H9 (cell line): ENCODE data around the gene TICRR. TPM values are rescaled to one million over a fixed set of nuclear protein-coding genes. Genes with fewer than 3 reads are reported as not detected.

Experiments
- DNase-seq: peaks from one replicate; pipeline ENCODE4 v3.0.0-alpha.2; 2017
- H2AFZ ChIP-seq: one replicate; pipeline ENCODE4 v1.6.1; 2013; ENCODE audit warnings: mild to moderate bottlenecking, low read length, control low read depth, moderate library complexity
- H2AK5ac ChIP-seq: 2 replicates; pipeline ENCODE4 v1.6.1; 2013; ENCODE audit warnings: low read length, control low read depth, mixed read lengths; ENCODE audit not compliant: insufficient read length
- H2BK120ac ChIP-seq: one replicate; pipeline ENCODE4 v1.6.1; 2013; ENCODE audit warnings: low read depth, mild to moderate bottlenecking, low read length, control low read depth, inconsistent platforms; ENCODE audit not compliant: poor library complexity, severe bottlenecking
- H2BK12ac ChIP-seq: 2 replicates; pipeline ENCODE4 v1.6.1; 2013; ENCODE audit warnings: low read length, control low read depth, mixed read lengths, low read depth; ENCODE audit not compliant: insufficient read length
- H2BK15ac ChIP-seq: 2 replicates; pipeline ENCODE4 v1.6.1; 2013; ENCODE audit warnings: low read depth, low read length, control low read depth
- H2BK20ac ChIP-seq: one replicate; pipeline ENCODE4 v1.6.1; 2013; ENCODE audit warnings: low read depth, mild to moderate bottlenecking, low read length, control low read depth, inconsistent platforms; ENCODE audit not compliant: poor library complexity, severe bottlenecking
- H2BK5ac ChIP-seq: 2 replicates; pipeline ENCODE4 v1.6.1; 2013; ENCODE audit warnings: low read length, control low read depth, mixed read lengths; ENCODE audit not compliant: insufficient read length
- H3K14ac ChIP-seq: 2 replicates; pipeline ENCODE4 v1.6.1; 2013; ENCODE audit warnings: low read length, control low read depth; ENCODE audit not compliant: insufficient read depth
- H3K18ac ChIP-seq: 2 replicates; pipeline ENCODE4 v1.6.1; 2013; ENCODE audit warnings: low read depth, mild to moderate bottlenecking, mixed read lengths, low read length, control low read depth; ENCODE audit not compliant: insufficient read length
- H3K23ac ChIP-seq: 2 replicates; pipeline ENCODE4 v1.6.1; 2013; ENCODE audit warnings: low read length, control low read depth, mixed read lengths, low read depth; ENCODE audit not compliant: insufficient read length
- H3K23me2 ChIP-seq: 2 replicates; pipeline ENCODE4 v1.6.1; 2013; ENCODE audit warnings: low read depth, mild to moderate bottlenecking, mixed read lengths, low read length, control low read depth; ENCODE audit not compliant: insufficient read length, poor library complexity, severe bottlenecking
- H3K27ac ChIP-seq: 2 replicates; pipeline ENCODE4 v1.5.1; 2013; ENCODE audit warnings: low read length, control low read depth, mixed read lengths, low read depth; ENCODE audit not compliant: insufficient read length
- H3K27me3 ChIP-seq: 2 replicates; pipeline ENCODE4 v1.6.1; 2013; ENCODE audit warnings: low read length, control low read depth, inconsistent platforms; ENCODE audit not compliant: insufficient read depth
- H3K4ac ChIP-seq: 2 replicates; pipeline ENCODE4 v1.6.1; 2013; ENCODE audit warnings: low read depth, mild to moderate bottlenecking, control low read depth, inconsistent platforms, low read length, moderate library complexity
- H3K4me1 ChIP-seq: 2 replicates; pipeline ENCODE4 v1.6.1; 2013; ENCODE audit warnings: low read length, control low read depth, inconsistent platforms; ENCODE audit not compliant: insufficient read depth
- H3K4me2 ChIP-seq: 2 replicates; pipeline ENCODE4 v1.6.1; 2013; ENCODE audit warnings: low read length, control low read depth, mixed read lengths; ENCODE audit not compliant: insufficient read length, insufficient read depth
- H3K56ac ChIP-seq: 2 replicates; pipeline ENCODE4 v1.6.1; 2013; ENCODE audit warnings: low read depth, mild to moderate bottlenecking, mixed read lengths, low read length, control low read depth; ENCODE audit not compliant: insufficient read length
- H3K79me1 ChIP-seq: 2 replicates; pipeline ENCODE4 v1.6.1; 2013; ENCODE audit warnings: low read depth, mild to moderate bottlenecking, moderate library complexity, low read length, control low read depth, inconsistent platforms; ENCODE audit not compliant: insufficient read depth, poor library complexity, severe bottlenecking
- H3K79me2 ChIP-seq: 2 replicates; pipeline ENCODE4 v1.6.1; 2013; ENCODE audit warnings: low read length, control low read depth, inconsistent platforms; ENCODE audit not compliant: insufficient read depth
- H3K9ac ChIP-seq: 2 replicates; pipeline ENCODE4 v1.6.1; 2013; ENCODE audit warnings: low read length, control low read depth, mixed read lengths; ENCODE audit not compliant: insufficient read length; ENCODE audit errors: extremely low read depth
- H3K9me3 ChIP-seq: one replicate; pipeline ENCODE4 v1.6.1; 2013; ENCODE audit warnings: low read depth, low read length, inconsistent platforms; ENCODE audit not compliant: control insufficient read depth
- H3T11ph ChIP-seq: one replicate; pipeline ENCODE4 v1.6.1; 2013; ENCODE audit warnings: mild to moderate bottlenecking, low read length, control low read depth, inconsistent platforms
- H4K20me1 ChIP-seq: one replicate; pipeline ENCODE4 v1.6.1; 2013; ENCODE audit not compliant: control insufficient read depth, insufficient read length, insufficient read depth
- H4K5ac ChIP-seq: 2 replicates; pipeline ENCODE4 v1.6.1; 2013; ENCODE audit warnings: low read depth, mild to moderate bottlenecking, mixed read lengths, low read length, control low read depth; ENCODE audit not compliant: insufficient read length
- H4K8ac ChIP-seq: replicated peaks from 2 replicates; pipeline ENCODE4 v1.6.1; 2013; ENCODE audit warnings: low read length, control low read depth, mixed read lengths, low read depth; ENCODE audit not compliant: insufficient read length
- H4K91ac ChIP-seq: 2 replicates; pipeline ENCODE4 v1.6.1; 2013; ENCODE audit warnings: low read depth, mild to moderate bottlenecking, moderate library complexity, mixed read lengths, low read length, control low read depth; ENCODE audit not compliant: insufficient read length
- H3K27ac Mint-ChIP-seq, 3 experiments: 2 replicates in 2 of 3; 3 replicates in 1 of 3; pipeline ENCODE4 v1.8.0; 2020 to 2021; ENCODE audit warnings: mixed read lengths in 3 of 3, mild to moderate bottlenecking in 1 of 3, moderate library complexity in 1 of 3
- H3K27me3 Mint-ChIP-seq: 2 replicates; pipeline ENCODE4 v1.8.0; 2021; ENCODE audit warnings: low read depth, mild to moderate bottlenecking, moderate library complexity, mixed read lengths
- H3K36me3 Mint-ChIP-seq, 3 experiments: 2 replicates in 2 of 3; 3 replicates in 1 of 3; pipeline ENCODE4 v1.8.0; 2020 to 2021; ENCODE audit warnings: low read depth in 3 of 3, mixed read lengths in 3 of 3; ENCODE audit not compliant: insufficient read depth in 1 of 3
- H3K4me1 Mint-ChIP-seq, 2 experiments: 2 replicates each; pipeline ENCODE4 v1.8.0; 2020; ENCODE audit warnings: mixed read lengths in 2 of 2
- H3K4me3 Mint-ChIP-seq, 2 experiments: 2 replicates in 1 of 2; 3 replicates in 1 of 2; pipeline ENCODE4 v1.8.0; 2020 to 2021; ENCODE audit warnings: mild to moderate bottlenecking in 2 of 2, mixed read lengths in 2 of 2, moderate library complexity in 1 of 2
- H3K9me3 Mint-ChIP-seq, 2 experiments: 2 replicates in 1 of 2; 3 replicates in 1 of 2; pipeline ENCODE4 v1.8.0; 2020; ENCODE audit warnings: mild to moderate bottlenecking in 2 of 2, mixed read lengths in 2 of 2, moderate library complexity in 1 of 2
- CTCF ChIP-seq: fragments of 200-600 bp; sonication (generic); conservative IDR thresholded peaks from 3 replicates; pipeline ENCODE4 v1.8.0; 2021; ENCODE audit warnings: antibody characterized with exemption, mild to moderate bottlenecking
- WGBS: extraction: QIAGEN DNeasy Blood & Tissue Kit; methylation state at CpG from one replicate; pipeline ENCODE4 v1.1.7; 2013; ENCODE audit warnings: missing lambda C conversion rate, low lambda C conversion rate, mixed read lengths; ENCODE audit not compliant: insufficient read length; ENCODE audit errors: extremely low coverage; 5-methylcytosine and 5-hydroxymethylcytosine counted together
- total RNA-seq: library from RNA; stranded (reverse); gene quantifications from 2 replicates; pipeline ENCODE4 v1.2.1, GENCODE V29; 2021

Gene TICRR
- total RNA-seq, 1 experiment from 2014 or later = 26.0 TPM

GRCh38 chr15:89586651-89587050 lies 11.4 kb downstream of the TICRR start:
- no peak for TF ChIP-seq CTCF
- Histone ChIP-seq H3K9me3 (no peaks in the 10 kb centered on the region), H4K8ac (no peak overlapping the region), H4K91ac (no peak overlapping the region), H2AFZ (no peak overlapping the region), H3K79me2 (peaks cover 2% of the 10 kb centered on the region; the same call in 1 of the 2 replicates), H2BK12ac (no peak overlapping the region), H3K14ac (no peak overlapping the region), H3K27me3 (no peaks in the 10 kb centered on the region), H3K4me2 (no peak overlapping the region), H2BK15ac (no peak overlapping the region), H2AK5ac (no peak overlapping the region), H3T11ph (no peak overlapping the region), H3K23ac (no peak overlapping the region), H2BK5ac (no peak overlapping the region), H3K18ac (no peak overlapping the region), H2BK20ac (no peak overlapping the region), H4K5ac (no peak overlapping the region), H3K79me1 (peaks cover 7% of the 10 kb centered on the region), H3K56ac (no peak overlapping the region), H3K27ac (no peak overlapping the region), H3K9ac (no peak overlapping the region), H3K4me1 (no peaks in the 10 kb centered on the region), H4K20me1 (no peaks in the 10 kb centered on the region), H3K4ac (no peak overlapping the region), H2BK120ac (no peak overlapping the region), H3K23me2 (no peaks in the 10 kb centered on the region)
- no CpG with 5 or more reads among the region's 2 CpGs for WGBS
- no peaks in the 10 kb centered on the region for H3K27me3 Mint-ChIP-seq
- no peaks in the 10 kb centered on the region for H3K9me3 Mint-ChIP-seq
- H3K36me3 Mint-ChIP-seq = peaks cover 23 to 34% (median 34%) of the 10 kb centered on the region in 3 experiments; a peak in 6 of 7 replicates
- peaks cover 2% of the 10 kb centered on the region in 2 experiments for H3K4me1 Mint-ChIP-seq
- no peak overlapping the region for H3K4me3 Mint-ChIP-seq
- no peak for DNase-seq
- no peak overlapping the region for H3K27ac Mint-ChIP-seq
